Panc1 (cell line): ENCODE measurements around the gene NDUFB8.

ENCODE experiments used
- POLR2AphosphoS5 ChIP-seq: IDR thresholded peaks from 2 replicates; pipeline ENCODE4 v1.6.1; 2012; ENCODE audit warnings: mild to moderate bottlenecking, low read depth, low read length, moderate library complexity
- TF ChIP-seq, protein P1 (sequence below): fragments of 450-650 bp; IDR thresholded peaks from 2 replicates; pipeline ENCODE4 v1.5.1; 2017; ENCODE audit warnings: mild to moderate bottlenecking

- TF ChIP-seq, protein P1, sequence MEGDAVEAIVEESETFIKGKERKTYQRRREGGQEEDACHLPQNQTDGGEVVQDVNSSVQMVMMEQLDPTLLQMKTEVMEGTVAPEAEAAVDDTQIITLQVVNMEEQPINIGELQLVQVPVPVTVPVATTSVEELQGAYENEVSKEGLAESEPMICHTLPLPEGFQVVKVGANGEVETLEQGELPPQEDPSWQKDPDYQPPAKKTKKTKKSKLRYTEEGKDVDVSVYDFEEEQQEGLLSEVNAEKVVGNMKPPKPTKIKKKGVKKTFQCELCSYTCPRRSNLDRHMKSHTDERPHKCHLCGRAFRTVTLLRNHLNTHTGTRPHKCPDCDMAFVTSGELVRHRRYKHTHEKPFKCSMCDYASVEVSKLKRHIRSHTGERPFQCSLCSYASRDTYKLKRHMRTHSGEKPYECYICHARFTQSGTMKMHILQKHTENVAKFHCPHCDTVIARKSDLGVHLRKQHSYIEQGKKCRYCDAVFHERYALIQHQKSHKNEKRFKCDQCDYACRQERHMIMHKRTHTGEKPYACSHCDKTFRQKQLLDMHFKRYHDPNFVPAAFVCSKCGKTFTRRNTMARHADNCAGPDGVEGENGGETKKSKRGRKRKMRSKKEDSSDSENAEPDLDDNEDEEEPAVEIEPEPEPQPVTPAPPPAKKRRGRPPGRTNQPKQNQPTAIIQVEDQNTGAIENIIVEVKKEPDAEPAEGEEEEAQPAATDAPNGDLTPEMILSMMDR = no peak
- TF ChIP-seq POLR2AphosphoS5 = no peak
Observed at GRCh38 chr10:100565206-100565985, 35.7 kb upstream of the NDUFB8 start.
